22Rv1 (cell line): ENCODE results near the gene EVI2A.

Experiments
- ZFX ChIP-seq: fragments of 450-650 bp; IDR thresholded peaks from 2 replicates; pipeline ENCODE4 v1.6.1; 2017; ENCODE audit warnings: antibody characterized with exemption, borderline replicate concordance
- TF ChIP-seq, protein P1 (sequence below): fragments of 450-650 bp; IDR thresholded peaks from 2 replicates; pipeline ENCODE4 v1.5.1; 2017; ENCODE audit warnings: mild to moderate bottlenecking

- TF ChIP-seq, protein P1, sequence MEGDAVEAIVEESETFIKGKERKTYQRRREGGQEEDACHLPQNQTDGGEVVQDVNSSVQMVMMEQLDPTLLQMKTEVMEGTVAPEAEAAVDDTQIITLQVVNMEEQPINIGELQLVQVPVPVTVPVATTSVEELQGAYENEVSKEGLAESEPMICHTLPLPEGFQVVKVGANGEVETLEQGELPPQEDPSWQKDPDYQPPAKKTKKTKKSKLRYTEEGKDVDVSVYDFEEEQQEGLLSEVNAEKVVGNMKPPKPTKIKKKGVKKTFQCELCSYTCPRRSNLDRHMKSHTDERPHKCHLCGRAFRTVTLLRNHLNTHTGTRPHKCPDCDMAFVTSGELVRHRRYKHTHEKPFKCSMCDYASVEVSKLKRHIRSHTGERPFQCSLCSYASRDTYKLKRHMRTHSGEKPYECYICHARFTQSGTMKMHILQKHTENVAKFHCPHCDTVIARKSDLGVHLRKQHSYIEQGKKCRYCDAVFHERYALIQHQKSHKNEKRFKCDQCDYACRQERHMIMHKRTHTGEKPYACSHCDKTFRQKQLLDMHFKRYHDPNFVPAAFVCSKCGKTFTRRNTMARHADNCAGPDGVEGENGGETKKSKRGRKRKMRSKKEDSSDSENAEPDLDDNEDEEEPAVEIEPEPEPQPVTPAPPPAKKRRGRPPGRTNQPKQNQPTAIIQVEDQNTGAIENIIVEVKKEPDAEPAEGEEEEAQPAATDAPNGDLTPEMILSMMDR, result no peak
- TF ChIP-seq ZFX, result no peak
Measured at GRCh38 chr17:31355935-31356334, 34.5 kb upstream of the EVI2A start.
